ENCODE measurements around the gene INAFM1.
A peak's percentile ranks its signal among the peaks of the same experiment; 100 is the strongest.

The INAFM1 gene

DNA sequence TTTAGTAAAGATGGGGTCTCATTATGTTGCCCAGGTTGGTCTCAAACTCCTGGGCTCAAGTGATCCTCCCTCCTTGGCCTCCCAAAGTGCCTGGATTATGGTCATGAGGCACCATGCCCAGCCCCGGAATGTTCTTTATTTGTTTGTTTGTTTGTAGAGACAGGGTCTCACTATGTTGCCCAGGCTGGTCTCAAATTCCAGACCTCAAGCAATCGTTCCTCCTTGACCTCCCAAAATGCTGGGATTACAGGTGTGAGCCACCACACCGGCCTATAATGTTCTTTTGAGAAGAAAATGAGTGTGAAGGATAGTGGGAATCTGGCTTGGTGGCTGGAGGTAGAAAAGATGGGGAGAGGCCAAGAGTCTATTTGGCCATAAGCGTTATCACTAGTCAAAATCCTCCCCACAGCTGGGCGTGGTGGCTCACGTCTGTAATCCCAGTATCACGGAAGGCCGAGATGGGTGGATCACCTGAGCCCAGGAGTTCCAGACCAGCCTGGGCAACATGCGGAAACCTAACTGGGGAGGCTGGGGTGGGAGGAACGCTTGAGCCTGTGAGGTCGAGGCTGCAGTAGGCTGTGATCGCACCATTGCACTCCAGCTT, 38.5 kb upstream of the INAFM1 start:
- DNase-seq, result no peak
- Histone ChIP-seq H3K4me3 (ENCODE audit: control insufficient read depth in 1 of 7, extremely low read depth in 1 of 7, insufficient read depth in 4 of 7, low read depth in 2 of 7, low read length in 6 of 7) (no peak overlapping the region), H3K9me3 (ENCODE audit: control extremely low read depth in 1 of 5, control insufficient read depth in 4 of 5, insufficient read depth in 2 of 5, low read depth in 1 of 5, low read length in 4 of 5) (no peaks in the 10 kb centered on the region), H3K27ac (ENCODE audit: insufficient read depth in 1 of 2, low read depth in 1 of 2, low read length in 2 of 2, poor library complexity in 1 of 2, severe bottlenecking in 2 of 2) (no peak overlapping the region), H3K4me1 (ENCODE audit: control extremely low read depth in 1 of 4, control insufficient read depth in 4 of 4, insufficient read depth in 4 of 4, low read length in 3 of 4) (peaks cover 0 to 33% (median 14%) of the 10 kb centered on the region in 4 experiments), H3K27me3 (replicated peaks in 2 of 5; ENCODE audit: control insufficient read depth in 4 of 5, insufficient read depth in 5 of 5, low read length in 4 of 5) (peaks cover 0 to 28% (median 19%) of the 10 kb centered on the region in 5 experiments), H3K36me3 (ENCODE audit: control insufficient read depth in 4 of 4, insufficient read depth in 4 of 4, low read length in 3 of 4) (no peaks in the 10 kb centered on the region)
- CTCF ChIA-PET, result no interaction called here
- 98% methylated on average over 5 of the region's 12 CpGs for WGBS (ENCODE audit: insufficient coverage)
- POLR2A ChIA-PET, result no interaction called here

DNA sequence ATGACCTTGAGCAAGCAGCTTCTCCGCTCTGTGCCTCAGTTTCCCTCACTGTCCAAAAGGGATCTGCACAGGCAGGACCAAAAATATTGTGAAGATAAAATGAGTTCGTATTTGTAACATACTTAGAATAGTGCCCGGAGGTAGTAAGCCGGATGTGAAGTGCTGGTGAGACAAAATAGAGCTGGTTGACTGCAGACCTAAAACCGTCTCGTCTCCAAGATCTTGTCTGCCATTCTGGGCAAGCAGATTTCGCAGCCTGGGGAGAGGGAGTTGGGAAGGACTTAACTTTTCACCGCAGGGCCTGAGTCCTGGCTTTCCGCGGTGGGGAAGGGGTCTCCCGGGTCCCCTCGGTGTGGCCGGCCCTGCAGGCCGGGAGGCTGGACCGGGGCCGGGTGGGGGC, 35.5 kb upstream of the INAFM1 start:
- whole genome bisulfite sequencing (ENCODE audit: insufficient coverage), result 10% methylated on average over 11 of the region's 16 CpGs
- ChIA-PET POLR2A (interaction anchor here (4.0 kb wide), 1 partner anchor 13 kb away, joined by 23 read pairs; no protein-coding TSS in a partner anchor), CTCF (interaction anchor here (2.3 kb wide), 1 partner anchor 13 kb away, joined by 6 read pairs; no protein-coding TSS in a partner anchor)
- Histone ChIP-seq H3K4me1 (ENCODE audit: control extremely low read depth in 1 of 4, control insufficient read depth in 4 of 4, insufficient read depth in 4 of 4, low read length in 3 of 4) (peaks cover 0 to 44% (median 22%) of the 10 kb centered on the region in 4 experiments), H3K9me3 (ENCODE audit: control extremely low read depth in 1 of 5, control insufficient read depth in 4 of 5, insufficient read depth in 2 of 5, low read depth in 1 of 5, low read length in 4 of 5) (no peaks in the 10 kb centered on the region), H3K27me3 (replicated peaks in 2 of 5; ENCODE audit: control insufficient read depth in 4 of 5, insufficient read depth in 5 of 5, low read length in 4 of 5) (peaks cover 0 to 39% (median 26%) of the 10 kb centered on the region in 5 experiments), H3K36me3 (ENCODE audit: control insufficient read depth in 4 of 4, insufficient read depth in 4 of 4, low read length in 3 of 4) (no peaks in the 10 kb centered on the region), H3K27ac (ENCODE audit: insufficient read depth in 1 of 2, low read depth in 1 of 2, low read length in 2 of 2, poor library complexity in 1 of 2, severe bottlenecking in 2 of 2) (no peak overlapping the region), H3K4me3 (ENCODE audit: control insufficient read depth in 1 of 7, extremely low read depth in 1 of 7, insufficient read depth in 4 of 7, low read depth in 2 of 7, low read length in 6 of 7) (peak overlapping the region in 3 of 7 experiments; percentile 28 to 45 (median 43))
- peak in 2 of 3 donors; percentile 42 to 46 for DNase-seq

DNA sequence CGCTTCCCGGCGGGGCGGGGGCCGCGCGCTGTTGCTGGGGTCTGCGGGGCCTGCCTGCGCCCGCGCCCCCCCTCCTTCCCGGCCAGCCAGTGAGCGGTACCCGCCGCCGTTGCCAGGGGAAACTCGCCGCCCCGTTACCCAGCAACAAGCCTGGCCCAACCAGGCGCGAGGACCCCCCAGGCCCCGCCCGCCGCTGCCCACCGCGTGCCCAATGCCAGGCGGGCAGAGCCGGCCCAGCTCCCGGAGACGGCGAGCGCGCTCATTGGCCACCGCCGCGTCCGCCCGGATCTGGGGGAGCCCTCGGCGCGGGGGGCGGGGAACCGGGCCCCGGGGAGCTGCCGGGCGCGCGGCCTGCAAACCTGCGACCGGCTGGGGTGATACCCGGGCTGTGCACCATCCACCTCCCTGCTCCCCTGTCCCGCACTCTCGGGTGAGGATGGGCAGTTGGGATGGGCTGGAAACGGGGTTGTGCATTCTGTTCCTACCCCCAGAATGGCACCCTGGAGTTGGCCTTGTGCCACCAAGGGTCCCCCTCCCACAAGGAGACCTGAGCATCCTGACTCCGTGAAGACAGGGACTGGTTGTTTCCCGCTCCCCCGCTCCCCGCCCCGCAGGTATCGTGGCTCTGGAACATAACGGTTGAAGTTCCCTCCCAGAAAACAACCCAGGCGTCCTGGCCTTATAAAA, 34.9 kb upstream of the INAFM1 start:
- CTCF ChIA-PET, result interaction anchor here (2.3 kb wide), 1 partner anchor 13 kb away, joined by 6 read pairs; no protein-coding TSS in a partner anchor
- POLR2A ChIA-PET, result interaction anchor here (4.0 kb wide), 1 partner anchor 14 kb away, joined by 23 read pairs; no protein-coding TSS in a partner anchor
- peak overlapping the region in 1 of 7 experiments; percentile 43 for H3K4me3 ChIP-seq (ENCODE audit: control insufficient read depth in 1 of 7, extremely low read depth in 1 of 7, insufficient read depth in 4 of 7, low read depth in 2 of 7, low read length in 6 of 7)
- H3K27me3 ChIP-seq (replicated peaks in 2 of 5; ENCODE audit: control insufficient read depth in 4 of 5, insufficient read depth in 5 of 5, low read length in 4 of 5), result peaks cover 0 to 39% (median 26%) of the 10 kb centered on the region in 5 experiments
- DNase-seq, result peak in 2 of 3 donors; percentile 74 to 81
- no peaks in the 10 kb centered on the region for H3K36me3 ChIP-seq (ENCODE audit: control insufficient read depth in 4 of 4, insufficient read depth in 4 of 4, low read length in 3 of 4)
- under 1% methylated on average over 55 of the region's 62 CpGs for WGBS (ENCODE audit: insufficient coverage)
- H3K27ac ChIP-seq (ENCODE audit: insufficient read depth in 1 of 2, low read depth in 1 of 2, low read length in 2 of 2, poor library complexity in 1 of 2, severe bottlenecking in 2 of 2), result no peak overlapping the region
- H3K9me3 ChIP-seq (ENCODE audit: control extremely low read depth in 1 of 5, control insufficient read depth in 4 of 5, insufficient read depth in 2 of 5, low read depth in 1 of 5, low read length in 4 of 5), result no peaks in the 10 kb centered on the region
- H3K4me1 ChIP-seq (ENCODE audit: control extremely low read depth in 1 of 4, control insufficient read depth in 4 of 4, insufficient read depth in 4 of 4, low read length in 3 of 4), result peaks cover 0 to 46% (median 25%) of the 10 kb centered on the region in 4 experiments

DNA sequence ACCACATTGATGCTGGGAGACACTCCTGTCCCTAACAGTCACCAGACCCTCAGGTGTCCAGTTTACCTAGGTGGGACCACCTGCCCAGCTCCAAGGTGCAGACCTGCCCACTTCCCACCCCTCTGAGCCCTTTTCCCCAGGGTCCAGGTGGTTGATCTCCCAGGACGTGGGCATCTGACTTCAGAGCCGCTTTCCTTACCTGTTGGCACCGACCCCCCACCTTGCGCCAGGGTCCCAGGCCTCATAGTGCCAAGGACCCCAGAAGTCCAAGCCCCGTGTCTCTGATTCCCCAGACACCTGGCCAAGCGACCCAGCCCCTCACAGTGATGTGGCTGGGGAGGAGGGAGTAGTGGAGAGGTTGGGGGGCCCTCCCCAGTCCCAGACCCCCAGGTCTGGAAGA, 34.1 kb upstream of the INAFM1 start:
- Histone ChIP-seq H3K27ac (ENCODE audit: insufficient read depth in 1 of 2, low read depth in 1 of 2, low read length in 2 of 2, poor library complexity in 1 of 2, severe bottlenecking in 2 of 2) (no peak overlapping the region), H3K27me3 (replicated peaks in 2 of 5; ENCODE audit: control insufficient read depth in 4 of 5, insufficient read depth in 5 of 5, low read length in 4 of 5) (peaks cover 0 to 39% (median 26%) of the 10 kb centered on the region in 5 experiments), H3K36me3 (ENCODE audit: control insufficient read depth in 4 of 4, insufficient read depth in 4 of 4, low read length in 3 of 4) (no peaks in the 10 kb centered on the region), H3K4me3 (ENCODE audit: control insufficient read depth in 1 of 7, extremely low read depth in 1 of 7, insufficient read depth in 4 of 7, low read depth in 2 of 7, low read length in 6 of 7) (no peak overlapping the region), H3K9me3 (ENCODE audit: control extremely low read depth in 1 of 5, control insufficient read depth in 4 of 5, insufficient read depth in 2 of 5, low read depth in 1 of 5, low read length in 4 of 5) (no peaks in the 10 kb centered on the region), H3K4me1 (ENCODE audit: control extremely low read depth in 1 of 4, control insufficient read depth in 4 of 4, insufficient read depth in 4 of 4, low read length in 3 of 4) (peaks cover 0 to 49% (median 27%) of the 10 kb centered on the region in 4 experiments)
- POLR2A ChIA-PET, result interaction anchor here (4.0 kb wide), 1 partner anchor 15 kb away, joined by 23 read pairs; no protein-coding TSS in a partner anchor
- CTCF ChIA-PET, result no interaction called here
- DNase-seq, result no peak
- WGBS (ENCODE audit: insufficient coverage), result 66% methylated on average over 5 of the region's 6 CpGs

DNA sequence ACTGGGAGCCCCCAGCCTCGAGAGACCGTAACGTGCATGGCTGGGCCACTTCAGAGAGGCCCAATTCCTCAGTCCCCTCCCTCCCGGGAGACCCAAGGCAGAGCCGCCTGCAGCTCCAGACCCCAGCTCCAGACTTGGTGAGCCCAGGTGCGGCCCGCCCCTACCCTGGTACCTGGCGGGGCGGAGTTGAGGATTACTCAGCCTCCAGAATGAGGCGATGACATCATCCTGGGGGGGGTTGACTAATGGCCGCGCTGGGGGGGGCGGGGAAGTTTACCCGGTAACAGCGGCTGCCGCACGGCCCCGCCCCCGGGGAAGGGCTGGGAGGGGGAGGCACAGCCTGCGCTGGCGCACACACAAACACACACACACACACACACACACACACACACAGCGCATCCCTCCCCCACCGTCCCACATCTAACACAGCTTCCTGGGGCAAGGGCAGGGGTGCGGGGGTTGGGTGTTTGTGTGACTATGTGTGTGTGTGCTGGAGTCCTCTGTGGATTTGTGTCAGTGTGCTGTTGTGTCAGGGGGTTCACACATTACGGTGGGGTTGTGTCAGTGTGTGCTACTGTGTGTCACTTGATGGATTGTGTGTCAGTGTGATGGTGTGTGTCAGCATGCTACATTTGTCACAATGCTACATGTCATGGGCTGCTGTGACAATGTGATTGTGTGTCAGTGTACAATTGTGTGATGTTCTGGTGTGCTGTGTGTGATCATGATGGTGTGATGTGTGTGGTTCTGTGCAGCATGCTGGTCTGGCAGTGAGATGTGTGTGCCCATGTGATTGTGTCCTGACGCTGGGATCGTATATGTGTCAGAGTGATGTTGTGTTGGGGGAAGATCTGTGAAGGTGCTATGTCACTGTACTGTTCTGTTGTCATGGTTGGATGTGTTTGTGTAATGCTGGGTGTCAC, 33.4 kb upstream of the INAFM1 start:
- DNase-seq, result peak; percentile 80 to 90 (median 90)
- CTCF ChIA-PET, result no interaction called here
- WGBS (ENCODE audit: insufficient coverage), result 13% methylated on average over 6 of the region's 27 CpGs
- POLR2A ChIA-PET, result interaction anchor here (4.0 kb wide), 1 partner anchor 15 kb away, joined by 23 read pairs; no protein-coding TSS in a partner anchor
- no peaks in the 10 kb centered on the region for H3K9me3 ChIP-seq (ENCODE audit: control extremely low read depth in 1 of 5, control insufficient read depth in 4 of 5, insufficient read depth in 2 of 5, low read depth in 1 of 5, low read length in 4 of 5)
- no peak overlapping the region for H3K27ac ChIP-seq (ENCODE audit: insufficient read depth in 1 of 2, low read depth in 1 of 2, low read length in 2 of 2, poor library complexity in 1 of 2, severe bottlenecking in 2 of 2)
- H3K27me3 ChIP-seq (replicated peaks in 2 of 5; ENCODE audit: control insufficient read depth in 4 of 5, insufficient read depth in 5 of 5, low read length in 4 of 5), result peaks cover 0 to 39% (median 26%) of the 10 kb centered on the region in 5 experiments
- H3K36me3 ChIP-seq (ENCODE audit: control insufficient read depth in 4 of 4, insufficient read depth in 4 of 4, low read length in 3 of 4), result no peaks in the 10 kb centered on the region
- peak overlapping the region in 1 of 7 experiments; percentile 11 for H3K4me3 ChIP-seq (ENCODE audit: control insufficient read depth in 1 of 7, extremely low read depth in 1 of 7, insufficient read depth in 4 of 7, low read depth in 2 of 7, low read length in 6 of 7)
- H3K4me1 ChIP-seq (ENCODE audit: control extremely low read depth in 1 of 4, control insufficient read depth in 4 of 4, insufficient read depth in 4 of 4, low read length in 3 of 4), result peaks cover 0 to 49% (median 27%) of the 10 kb centered on the region in 4 experiments

DNA sequence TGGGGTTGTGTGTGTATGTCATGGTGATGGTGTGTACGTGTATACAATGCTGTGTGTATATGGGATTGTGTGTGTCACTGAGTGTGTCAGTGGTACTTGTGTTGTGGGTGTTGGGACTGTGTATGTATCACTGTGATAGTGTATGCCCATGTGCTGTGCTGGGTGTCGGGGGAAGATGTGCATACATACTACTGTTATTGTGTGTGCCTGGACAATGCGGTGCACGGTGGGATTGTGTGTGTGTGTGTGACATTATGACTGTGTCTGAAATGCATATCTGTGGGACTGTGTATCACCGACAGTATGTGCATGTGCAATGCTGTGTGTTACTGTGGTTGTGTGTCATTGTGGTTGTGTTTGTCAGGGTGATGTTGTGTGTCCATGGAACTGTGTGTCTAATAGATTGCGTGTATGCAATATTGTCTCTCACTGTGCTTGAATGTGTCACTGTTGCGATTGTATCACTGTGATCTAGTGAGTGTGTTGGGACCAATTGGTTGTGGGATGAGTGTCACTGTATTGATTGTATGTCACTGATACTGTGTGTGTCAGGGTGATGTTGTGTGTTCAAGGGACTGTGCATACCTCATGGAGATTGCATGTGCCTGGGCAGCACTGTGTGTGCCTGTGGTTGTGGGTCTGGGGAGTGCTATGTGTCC, 32.6 kb upstream of the INAFM1 start:
- Histone ChIP-seq H3K36me3 (ENCODE audit: control insufficient read depth in 4 of 4, insufficient read depth in 4 of 4, low read length in 3 of 4) (no peaks in the 10 kb centered on the region), H3K27ac (ENCODE audit: insufficient read depth in 1 of 2, low read depth in 1 of 2, low read length in 2 of 2, poor library complexity in 1 of 2, severe bottlenecking in 2 of 2) (no peak overlapping the region), H3K9me3 (ENCODE audit: control extremely low read depth in 1 of 5, control insufficient read depth in 4 of 5, insufficient read depth in 2 of 5, low read depth in 1 of 5, low read length in 4 of 5) (no peaks in the 10 kb centered on the region), H3K4me1 (ENCODE audit: control extremely low read depth in 1 of 4, control insufficient read depth in 4 of 4, insufficient read depth in 4 of 4, low read length in 3 of 4) (peaks cover 0 to 49% (median 27%) of the 10 kb centered on the region in 4 experiments), H3K4me3 (ENCODE audit: control insufficient read depth in 1 of 7, extremely low read depth in 1 of 7, insufficient read depth in 4 of 7, low read depth in 2 of 7, low read length in 6 of 7) (no peak overlapping the region), H3K27me3 (replicated peaks in 2 of 5; ENCODE audit: control insufficient read depth in 4 of 5, insufficient read depth in 5 of 5, low read length in 4 of 5) (peaks cover 0 to 39% (median 26%) of the 10 kb centered on the region in 5 experiments)
- peak in 1 of 3 donors; percentile 45 for DNase-seq
- ChIA-PET CTCF (no interaction called here), POLR2A (interaction anchor here (3.5 kb wide), 1 partner anchor 16 kb away, joined by 54 read pairs; no protein-coding TSS in a partner anchor)
- WGBS (ENCODE audit: insufficient coverage), result 76% methylated on average over 7 of the region's 7 CpGs

All from common myeloid progenitor, CD34-positive (primary cell).